NOMO-1 (cell line): ENCODE data around the gene TMEM256.

ENCODE experiments used
- DNase-seq, 2 experiments: peaks; one replicate each; lab custom pipeline; 2025; ENCODE audit not compliant: unreplicated experiment in 2 of 2; lab: John Stamatoyannopoulos, UW

TMEM256 gene

GRCh38 chr17:7403977-7404736, at the start of gene TMEM256:
Gene TMEM256, minus strand, starts transcription at chr17:7404097. Its CDS starts 13 bp downstream, at chr17:7404084.
- peak; percentile 98 to 99 for DNase-seq

DNA sequence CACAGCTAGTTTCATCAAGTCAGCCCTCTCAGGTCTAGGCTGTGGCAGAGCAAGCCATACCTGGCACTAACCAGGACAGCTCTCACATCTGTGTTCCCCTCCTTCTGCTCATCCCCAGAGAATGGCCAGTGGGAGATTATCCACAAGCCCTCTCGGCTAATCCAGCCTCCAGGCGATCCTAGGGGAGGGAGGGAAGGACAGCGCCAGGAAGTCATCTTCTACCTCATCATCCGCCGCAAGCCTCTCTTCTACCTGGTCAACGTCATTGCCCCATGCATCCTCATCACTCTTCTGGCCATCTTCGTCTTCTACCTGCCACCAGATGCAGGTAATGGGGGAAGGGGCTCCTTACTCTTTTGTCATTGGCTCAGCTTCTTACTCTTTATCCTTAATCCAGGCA, 44.6 kb upstream of the TMEM256 start:
- DNase-seq, result no peak

DNA sequence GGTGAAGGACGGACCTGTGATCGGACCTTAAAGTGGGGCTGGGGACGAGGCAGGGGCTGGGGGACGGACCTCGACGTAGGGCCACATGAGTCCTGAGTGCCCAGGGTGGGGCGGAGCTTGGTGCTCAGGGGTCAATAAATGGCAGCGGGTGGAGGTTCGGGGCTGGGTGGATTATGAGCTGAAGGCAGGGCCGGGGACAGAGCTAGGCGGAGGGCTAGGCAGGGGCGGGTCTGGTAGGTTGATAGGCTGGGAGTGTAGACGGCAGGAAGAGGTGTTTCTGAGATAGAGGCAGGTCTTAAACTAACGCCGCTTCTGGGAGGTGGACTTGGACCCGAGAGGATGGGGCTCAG, 41.7 kb upstream of the TMEM256 start:
- DNase-seq, result no peak

GRCh38 chr17:7444682-7445618, 41.1 kb upstream of the TMEM256 start, which contains the start of gene CHRNB1:
Gene CHRNB1, plus strand, starts transcription at chr17:7445061. Its CDS starts 67 bp downstream, at chr17:7445128.
- no peak for DNase-seq

DNA sequence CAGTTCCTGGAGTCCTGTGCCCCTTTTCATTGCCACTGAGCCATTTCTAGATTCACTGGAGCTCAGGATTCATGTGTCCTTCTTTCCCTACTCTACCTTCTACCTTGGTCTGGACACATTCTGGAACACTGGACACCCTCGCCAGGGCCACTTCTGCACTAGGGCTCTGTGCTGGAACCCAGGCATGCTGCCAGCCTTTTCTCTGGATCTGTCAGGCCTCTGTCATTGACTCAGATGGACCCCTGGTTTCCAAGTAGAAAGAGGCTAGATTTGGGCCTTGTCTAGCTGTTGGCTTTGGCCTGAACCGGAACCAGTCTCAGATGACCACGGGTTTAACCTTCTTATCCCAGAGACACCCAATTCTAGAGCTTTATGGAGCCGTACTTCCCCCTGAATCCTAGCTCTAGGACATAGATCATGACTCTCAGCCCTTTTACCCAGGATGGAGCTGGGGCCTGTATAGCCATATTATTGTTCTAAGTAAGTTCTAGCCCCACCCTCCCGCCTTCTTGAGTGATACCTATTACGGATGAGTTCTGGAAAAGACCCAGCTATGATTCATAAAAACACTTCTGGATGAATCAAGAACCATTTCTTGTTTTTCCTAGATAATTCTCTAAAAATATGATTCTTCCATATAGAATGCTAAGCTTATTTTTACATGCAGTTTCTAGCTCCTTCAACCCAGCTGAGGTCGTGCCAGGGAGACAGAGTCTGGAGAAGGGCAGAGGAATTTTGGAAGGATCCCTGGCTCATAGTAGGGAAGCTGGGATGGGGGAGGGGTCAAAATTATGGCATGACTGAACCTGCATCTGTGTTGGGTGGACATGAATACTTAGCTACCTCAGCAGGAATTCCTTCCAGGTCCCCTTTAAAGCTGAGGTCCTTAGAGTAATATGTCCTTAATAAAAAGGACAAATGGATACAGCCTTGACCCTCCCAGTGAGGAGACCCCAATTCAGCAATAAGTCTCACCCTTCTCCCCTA, 39.9 kb upstream of the TMEM256 start:
- no peak for DNase-seq

GRCh38 chr17:7442142-7442541, 38.2 kb upstream of the TMEM256 start:
- no peak for DNase-seq

- no peak for DNase-seq
Observed at GRCh38 chr17:7441266-7441665, 37.4 kb upstream of the TMEM256 start.

- DNase-seq, result no peak
Observed at GRCh38 chr17:7440834-7441195, 36.9 kb upstream of the TMEM256 start.

DNA sequence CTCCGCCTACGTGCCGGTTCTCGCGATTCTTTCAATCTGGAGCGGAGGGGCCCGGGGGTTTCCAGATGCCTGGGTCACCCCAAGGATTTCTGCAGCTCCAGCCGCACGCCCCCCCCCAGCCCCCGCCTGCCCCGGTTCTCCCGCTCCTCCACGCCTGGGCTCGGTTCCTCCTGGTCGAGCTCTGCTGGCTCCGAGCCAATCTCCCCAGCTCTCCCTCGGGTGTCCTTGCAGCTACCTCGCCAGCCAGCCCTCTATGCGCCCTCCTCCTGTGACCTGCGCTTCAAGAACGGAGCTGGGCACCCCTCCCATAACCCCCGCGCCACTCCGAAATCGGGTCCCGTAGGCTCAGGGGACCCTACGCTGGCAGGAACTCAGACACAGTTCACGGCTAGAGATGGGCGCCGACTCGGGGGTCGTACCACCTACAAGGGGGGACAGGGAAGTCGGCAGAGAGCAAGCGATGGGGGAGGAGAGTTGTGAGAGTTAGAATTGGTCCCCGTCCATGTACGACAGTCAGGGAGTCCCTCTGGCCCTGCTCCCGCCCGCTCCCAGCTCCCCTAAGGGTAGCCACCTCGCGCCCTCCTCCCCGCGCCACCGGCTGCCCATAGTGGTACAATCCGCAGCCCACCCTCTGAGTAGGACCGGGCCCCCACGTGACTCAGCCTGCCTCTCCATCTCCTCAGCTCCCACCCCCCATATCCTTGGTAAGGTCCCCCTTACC, 36.4 kb upstream of the TMEM256 start:
- DNase-seq, result no peak

- DNase-seq, result no peak
Observed at GRCh38 chr17:7439462-7440112, 35.7 kb upstream of the TMEM256 start, which contains the start of gene FGF11. Gene FGF11, plus strand, starts transcription at chr17:7439512. Its CDS starts 109 bp downstream, at chr17:7439621.

GRCh38 chr17:7438656-7439460, 35.0 kb upstream of the TMEM256 start:
- DNase-seq, result no peak

DNA sequence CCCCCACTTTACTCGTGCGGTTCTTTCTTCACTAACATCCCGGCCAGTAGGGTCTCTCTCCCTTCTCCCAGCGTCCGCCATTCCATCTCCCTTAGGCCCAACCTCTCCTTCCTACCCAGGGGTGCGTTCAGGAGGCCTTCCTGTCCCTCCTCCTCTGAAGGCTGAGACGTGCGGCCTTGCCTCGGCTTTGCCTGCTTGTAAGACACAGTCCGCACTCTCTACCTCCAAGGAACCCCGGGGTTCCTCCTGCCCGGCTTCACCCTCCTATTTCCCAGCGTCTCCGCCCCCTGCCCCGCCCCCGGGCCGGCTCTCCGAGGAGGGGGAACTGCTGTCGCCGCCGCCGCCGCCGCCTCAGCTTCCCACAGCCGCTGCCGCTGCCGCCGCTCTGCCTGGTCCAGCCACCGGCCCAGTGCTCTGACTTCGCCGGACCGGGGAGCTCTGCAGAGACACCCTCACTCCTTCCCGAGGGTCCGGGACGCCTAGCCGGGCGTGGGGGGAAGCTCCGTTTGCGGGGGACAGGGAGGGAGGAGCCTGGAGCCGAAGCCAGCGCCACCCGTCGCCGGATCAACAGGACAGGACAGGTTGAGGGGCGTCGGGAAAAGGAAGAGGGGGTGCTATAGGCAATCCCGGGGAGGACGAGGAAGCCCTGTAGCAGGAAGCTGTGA, 34.2 kb upstream of the TMEM256 start:
- DNase-seq, result peak; percentile 39 to 49

GRCh38 chr17:7437369-7437863, 33.5 kb upstream of the TMEM256 start:
- DNase-seq, result no peak

- DNase-seq, result peak; percentile 77 to 85
Observed at GRCh38 chr17:7436556-7437368, 32.9 kb upstream of the TMEM256 start.

DNA sequence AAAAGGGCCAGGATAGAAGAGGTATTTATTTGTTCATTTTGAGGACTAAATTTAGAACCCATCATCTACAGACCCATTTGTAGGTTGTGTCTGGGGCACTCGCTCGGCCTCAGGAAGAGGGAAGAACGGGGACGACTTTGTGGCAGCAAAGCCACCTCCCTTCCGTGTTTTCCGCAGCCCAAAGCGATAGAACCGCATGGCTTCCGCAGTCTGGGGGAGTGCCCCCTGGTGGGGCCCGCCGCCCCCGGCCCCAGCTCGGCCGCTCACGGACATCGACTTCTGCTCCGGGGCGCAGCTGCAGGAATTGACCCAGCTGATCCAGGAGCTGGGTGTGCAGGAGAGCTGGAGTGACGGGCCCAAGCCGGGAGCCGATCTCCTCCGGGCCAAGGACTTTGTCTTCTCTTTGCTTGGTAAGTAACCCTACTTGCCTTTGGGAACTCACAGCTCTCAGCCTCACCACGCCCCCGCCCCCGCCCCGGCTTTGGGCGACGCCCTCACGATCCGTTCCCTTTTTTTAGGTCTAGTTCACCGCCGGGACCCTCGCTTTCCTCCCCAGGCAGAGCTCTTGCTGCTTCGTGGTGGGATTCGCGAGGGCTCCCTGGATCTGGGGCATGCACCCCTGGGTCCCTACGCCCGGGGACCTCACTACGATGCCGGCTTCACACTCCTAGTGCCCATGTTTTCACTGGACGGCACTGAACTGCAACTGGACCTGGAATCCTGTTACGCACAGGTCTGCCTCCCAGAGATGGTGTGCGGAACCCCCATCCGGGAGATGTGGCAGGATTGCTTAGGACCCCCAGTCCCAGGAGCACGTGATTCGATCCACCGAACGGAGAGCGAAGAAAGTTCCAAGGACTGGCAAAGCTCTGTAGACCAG, 32.0 kb upstream of the TMEM256 start:
- DNase-seq, result peak; percentile 69 to 74

DNA sequence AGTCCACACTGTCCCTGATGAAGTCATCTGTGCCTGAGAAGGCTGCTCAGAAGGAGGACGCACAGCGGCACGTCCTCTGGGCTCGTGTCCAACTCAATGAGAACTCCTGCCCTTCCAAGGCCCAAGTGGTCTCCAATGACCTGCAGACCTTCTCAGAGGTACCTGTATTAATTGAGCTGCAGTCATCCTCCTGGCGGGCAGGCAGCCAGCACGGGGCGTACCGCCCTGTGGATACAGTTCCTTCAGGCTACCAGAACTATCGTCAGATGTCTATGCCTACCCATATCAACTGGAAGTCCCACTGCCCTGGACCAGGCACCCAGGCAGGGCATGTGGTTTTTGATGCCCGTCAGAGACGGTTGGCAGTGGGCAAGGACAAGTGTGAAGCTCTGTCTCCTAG, 28.4 kb upstream of the TMEM256 start:
- DNase-seq, result no peak
